Esophagus muscularis mucosa (tissue), 3 donors: ENCODE measurements around the gene RGS4.

Experiments used
- POLR2A ChIP-seq: fragments of 450-650 bp; IDR thresholded peaks from one replicate; pipeline ENCODE4 v1.6.1; 2017; ENCODE audit warnings: antibody characterized with exemption, moderate library complexity, mild to moderate bottlenecking, low read depth
- POLR2AphosphoS5 ChIP-seq, 2 donors: sonication (generic); formaldehyde crosslinking; IDR thresholded peaks; one replicate each; pipeline ENCODE4 v1.6.1; 2017; ENCODE audit warnings: antibody characterized with exemption in 2 of 2
- TF ChIP-seq, protein P1 (sequence below), 3 experiments: fragments of 200-600 bp in 2 of 3; fragments of 450-650 bp in 1 of 3; sonication (generic) in 2 of 3; IDR thresholded peaks; one replicate each; pipeline ENCODE4 v1.5.1; 2017 to 2019; ENCODE audit warnings: antibody characterized with exemption in 3 of 3, mild to moderate bottlenecking in 2 of 3, moderate library complexity in 1 of 3

- no peak for TF ChIP-seq POLR2A
- TF ChIP-seq, protein P1, sequence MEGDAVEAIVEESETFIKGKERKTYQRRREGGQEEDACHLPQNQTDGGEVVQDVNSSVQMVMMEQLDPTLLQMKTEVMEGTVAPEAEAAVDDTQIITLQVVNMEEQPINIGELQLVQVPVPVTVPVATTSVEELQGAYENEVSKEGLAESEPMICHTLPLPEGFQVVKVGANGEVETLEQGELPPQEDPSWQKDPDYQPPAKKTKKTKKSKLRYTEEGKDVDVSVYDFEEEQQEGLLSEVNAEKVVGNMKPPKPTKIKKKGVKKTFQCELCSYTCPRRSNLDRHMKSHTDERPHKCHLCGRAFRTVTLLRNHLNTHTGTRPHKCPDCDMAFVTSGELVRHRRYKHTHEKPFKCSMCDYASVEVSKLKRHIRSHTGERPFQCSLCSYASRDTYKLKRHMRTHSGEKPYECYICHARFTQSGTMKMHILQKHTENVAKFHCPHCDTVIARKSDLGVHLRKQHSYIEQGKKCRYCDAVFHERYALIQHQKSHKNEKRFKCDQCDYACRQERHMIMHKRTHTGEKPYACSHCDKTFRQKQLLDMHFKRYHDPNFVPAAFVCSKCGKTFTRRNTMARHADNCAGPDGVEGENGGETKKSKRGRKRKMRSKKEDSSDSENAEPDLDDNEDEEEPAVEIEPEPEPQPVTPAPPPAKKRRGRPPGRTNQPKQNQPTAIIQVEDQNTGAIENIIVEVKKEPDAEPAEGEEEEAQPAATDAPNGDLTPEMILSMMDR (IDR thresholded peaks at IDR 0.05) = no peak
- no peak for TF ChIP-seq POLR2AphosphoS5 (IDR thresholded peaks at IDR 0.05)
Observed at GRCh38 chr1:163074716-163075284, 5.6 kb downstream of the RGS4 start.
